HFF-Myc (cell line): ENCODE data around the gene FOSB.
"Not testable (repeated sequence)": the region's sequence is repeated elsewhere in the genome, so short reads cannot be mapped to it uniquely, and the experiment has no call there.

ENCODE experiments used
- DNase-seq: peaks from one replicate; pipeline ENCODE4 v3.0.0-alpha.2; 2011; ENCODE audit warnings: low read depth; ENCODE audit errors: extremely low read depth
- H3K4me3 ChIP-seq: replicated peaks from 2 replicates; pipeline ENCODE4 v1.5.1; 2011; ENCODE audit warnings: low read depth, mild to moderate bottlenecking, control low read depth, low read length
- CTCF ChIP-seq: IDR thresholded peaks from 2 replicates; pipeline ENCODE4 v1.5.1; 2012; ENCODE audit warnings: mild to moderate bottlenecking, low read depth, low read length, control low read depth; ENCODE audit errors: missing control alignments

Gene FOSB

GRCh38 chr19:45421947-45422498, 45.8 kb upstream of the FOSB start:
- TF ChIP-seq CTCF = no peak
- peak overlapping the region; percentile 84 for H3K4me3 ChIP-seq
- DNase-seq = no peak

GRCh38 chr19:45423033-45423588, 44.7 kb upstream of the FOSB start:
- TF ChIP-seq CTCF = no peak
- no peak for DNase-seq

GRCh38 chr19:45423589-45424190, 44.1 kb upstream of the FOSB start, which contains the start of gene ERCC1:
Gene ERCC1 (minus strand): TSS chr19:45423917. CDS start chr19:45423374, 543 bp downstream.
- TF ChIP-seq CTCF = no peak
- DNase-seq = peak; percentile 89
- peak within 1 kb of the TSS; percentile 84 for H3K4me3 ChIP-seq

More at GRCh38 chr19:45423033-45423588, 44.7 kb upstream of the FOSB start:
- H3K4me3 ChIP-seq = peak overlapping the region; percentile 84

GRCh38 chr19:45424191-45425058, 43.4 kb upstream of the FOSB start:
- H3K4me3 ChIP-seq = peak overlapping the region; percentile 84
- peak; percentile 93 for DNase-seq
- TF ChIP-seq CTCF = no peak

GRCh38 chr19:45428384-45429231, 39.2 kb upstream of the FOSB start:
- peak overlapping the region; percentile 46 for H3K4me3 ChIP-seq
- DNase-seq = no peak
- TF ChIP-seq CTCF = peak; percentile 42

GRCh38 chr19:45429896-45430295, 37.9 kb upstream of the FOSB start:
- DNase-seq, H3K4me3 ChIP-seq: not testable (repeated sequence)

GRCh38 chr19:45431008-45431407, 36.8 kb upstream of the FOSB start:
- DNase-seq, H3K4me3 ChIP-seq: not testable (repeated sequence)

- H3K4me3 ChIP-seq, DNase-seq: not testable (repeated sequence)
Measured at GRCh38 chr19:45432543-45432942, 35.3 kb upstream of the FOSB start.
